HL-60 (cell line): Measurements from ENCODE around the gene ZNF547.
"Not testable (repeated sequence)": the region's sequence is repeated elsewhere in the genome, so short reads cannot be mapped to it uniquely, and the experiment has no call there.

ENCODE experiments used
- DNase-seq, 2 experiments: peaks; one replicate each; pipeline ENCODE4 v3.0.0-alpha.2; 2010 to 2020; ENCODE audit warnings: low read depth in 1 of 2, low spot score in 1 of 2
- H3K27ac ChIP-seq: fragments of 250-450 bp; sonication (Bioruptor Pico); replicated peaks from 2 replicates; pipeline ENCODE4 v1.5.1; 2020; ENCODE audit warnings: mild to moderate bottlenecking, moderate library complexity
- H3K27me3 ChIP-seq: fragments of 250-450 bp; sonication (Bioruptor Pico); 2 replicates; pipeline ENCODE4 v1.5.1; 2021; ENCODE audit warnings: mild to moderate bottlenecking, moderate library complexity; ENCODE audit not compliant: insufficient read depth, poor library complexity, severe bottlenecking
- H3K4me3 ChIP-seq: replicated peaks from 2 replicates; pipeline ENCODE4 v1.5.1; 2011; ENCODE audit warnings: mild to moderate bottlenecking, control low read depth, low read length; ENCODE audit not compliant: insufficient read depth
- GABPA ChIP-seq: IDR thresholded peaks from 2 replicates; pipeline ENCODE4 v1.6.1; 2012; ENCODE audit warnings: low read depth
- POLR2AphosphoS5 ChIP-seq: IDR thresholded peaks from 2 replicates; pipeline ENCODE4 v1.6.1; 2012; ENCODE audit warnings: low read depth
- SPI1 ChIP-seq: IDR thresholded peaks from 2 replicates; pipeline ENCODE4 v1.6.1; 2012; ENCODE audit warnings: low read depth, mild to moderate bottlenecking, borderline replicate concordance
- TF ChIP-seq, protein P1 (sequence below): IDR thresholded peaks from one replicate; pipeline ENCODE4 v1.5.1; 2011; ENCODE audit warnings: low read length, control low read depth, inconsistent platforms; ENCODE audit not compliant: insufficient read depth
- TF ChIP-seq, protein P2 (sequence below): IDR thresholded peaks from 2 replicates; pipeline ENCODE4 v1.6.1; 2012; ENCODE audit warnings: low read depth; ENCODE audit not compliant: insufficient replicate concordance

The ZNF547 gene

DNA sequence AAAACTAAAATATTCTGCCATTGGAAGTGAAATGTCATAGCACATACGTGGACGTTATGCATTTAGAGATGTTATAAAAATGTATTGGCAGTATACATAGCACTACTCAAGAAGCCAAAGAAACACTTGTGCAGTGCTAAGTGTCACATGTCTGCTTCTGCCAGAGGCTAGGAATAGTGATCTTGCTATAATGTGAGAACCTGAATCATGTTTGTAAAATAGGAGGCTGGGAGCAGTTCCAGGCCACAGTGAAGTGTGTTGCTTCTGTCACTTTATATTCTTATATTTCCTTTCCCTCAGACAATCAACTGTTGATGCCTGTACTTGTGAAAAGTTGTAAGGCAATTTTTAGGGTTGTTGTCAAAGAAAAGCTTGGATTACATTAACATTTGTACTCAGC lies 3.4 kb downstream of the ZNF547 start:
- DNase-seq = no peak
- Histone ChIP-seq H3K27me3 (no peaks in the 10 kb centered on the region), H3K4me3 (no peak overlapping the region), H3K27ac (no peak overlapping the region)
- TF ChIP-seq GABPA (no peak), SPI1 (no peak), POLR2AphosphoS5 (no peak)
- TF ChIP-seq, protein P1, sequence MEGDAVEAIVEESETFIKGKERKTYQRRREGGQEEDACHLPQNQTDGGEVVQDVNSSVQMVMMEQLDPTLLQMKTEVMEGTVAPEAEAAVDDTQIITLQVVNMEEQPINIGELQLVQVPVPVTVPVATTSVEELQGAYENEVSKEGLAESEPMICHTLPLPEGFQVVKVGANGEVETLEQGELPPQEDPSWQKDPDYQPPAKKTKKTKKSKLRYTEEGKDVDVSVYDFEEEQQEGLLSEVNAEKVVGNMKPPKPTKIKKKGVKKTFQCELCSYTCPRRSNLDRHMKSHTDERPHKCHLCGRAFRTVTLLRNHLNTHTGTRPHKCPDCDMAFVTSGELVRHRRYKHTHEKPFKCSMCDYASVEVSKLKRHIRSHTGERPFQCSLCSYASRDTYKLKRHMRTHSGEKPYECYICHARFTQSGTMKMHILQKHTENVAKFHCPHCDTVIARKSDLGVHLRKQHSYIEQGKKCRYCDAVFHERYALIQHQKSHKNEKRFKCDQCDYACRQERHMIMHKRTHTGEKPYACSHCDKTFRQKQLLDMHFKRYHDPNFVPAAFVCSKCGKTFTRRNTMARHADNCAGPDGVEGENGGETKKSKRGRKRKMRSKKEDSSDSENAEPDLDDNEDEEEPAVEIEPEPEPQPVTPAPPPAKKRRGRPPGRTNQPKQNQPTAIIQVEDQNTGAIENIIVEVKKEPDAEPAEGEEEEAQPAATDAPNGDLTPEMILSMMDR = no peak
- TF ChIP-seq, protein P2, sequence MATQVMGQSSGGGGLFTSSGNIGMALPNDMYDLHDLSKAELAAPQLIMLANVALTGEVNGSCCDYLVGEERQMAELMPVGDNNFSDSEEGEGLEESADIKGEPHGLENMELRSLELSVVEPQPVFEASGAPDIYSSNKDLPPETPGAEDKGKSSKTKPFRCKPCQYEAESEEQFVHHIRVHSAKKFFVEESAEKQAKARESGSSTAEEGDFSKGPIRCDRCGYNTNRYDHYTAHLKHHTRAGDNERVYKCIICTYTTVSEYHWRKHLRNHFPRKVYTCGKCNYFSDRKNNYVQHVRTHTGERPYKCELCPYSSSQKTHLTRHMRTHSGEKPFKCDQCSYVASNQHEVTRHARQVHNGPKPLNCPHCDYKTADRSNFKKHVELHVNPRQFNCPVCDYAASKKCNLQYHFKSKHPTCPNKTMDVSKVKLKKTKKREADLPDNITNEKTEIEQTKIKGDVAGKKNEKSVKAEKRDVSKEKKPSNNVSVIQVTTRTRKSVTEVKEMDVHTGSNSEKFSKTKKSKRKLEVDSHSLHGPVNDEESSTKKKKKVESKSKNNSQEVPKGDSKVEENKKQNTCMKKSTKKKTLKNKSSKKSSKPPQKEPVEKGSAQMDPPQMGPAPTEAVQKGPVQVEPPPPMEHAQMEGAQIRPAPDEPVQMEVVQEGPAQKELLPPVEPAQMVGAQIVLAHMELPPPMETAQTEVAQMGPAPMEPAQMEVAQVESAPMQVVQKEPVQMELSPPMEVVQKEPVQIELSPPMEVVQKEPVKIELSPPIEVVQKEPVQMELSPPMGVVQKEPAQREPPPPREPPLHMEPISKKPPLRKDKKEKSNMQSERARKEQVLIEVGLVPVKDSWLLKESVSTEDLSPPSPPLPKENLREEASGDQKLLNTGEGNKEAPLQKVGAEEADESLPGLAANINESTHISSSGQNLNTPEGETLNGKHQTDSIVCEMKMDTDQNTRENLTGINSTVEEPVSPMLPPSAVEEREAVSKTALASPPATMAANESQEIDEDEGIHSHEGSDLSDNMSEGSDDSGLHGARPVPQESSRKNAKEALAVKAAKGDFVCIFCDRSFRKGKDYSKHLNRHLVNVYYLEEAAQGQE = no peak

DNA sequence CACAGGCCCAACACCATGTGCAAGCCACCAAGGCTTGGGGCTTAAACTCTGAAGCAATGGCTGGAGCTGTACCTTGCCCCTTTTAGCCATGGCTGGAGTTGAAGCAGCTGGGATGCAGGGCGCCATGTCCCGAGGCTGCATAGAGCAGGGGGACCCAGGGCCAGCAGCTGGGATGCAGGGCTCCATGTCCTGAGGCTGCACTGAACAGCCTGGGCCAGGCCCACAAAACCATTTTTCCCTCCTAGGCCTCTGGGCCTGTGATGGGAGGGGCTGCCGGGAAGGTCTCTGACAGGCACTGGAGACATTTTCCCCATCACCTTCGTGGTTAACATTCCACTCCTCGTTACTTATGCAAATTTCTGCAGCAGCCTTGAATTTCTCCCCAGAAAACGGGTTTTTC lies 10.8 kb downstream of the ZNF547 start:
- DNase-seq = no peak
- TF ChIP-seq, protein P1 = no peak
- TF ChIP-seq POLR2AphosphoS5 (no peak), SPI1 (no peak), GABPA (no peak)
- TF ChIP-seq, protein P2 = no peak

DNA sequence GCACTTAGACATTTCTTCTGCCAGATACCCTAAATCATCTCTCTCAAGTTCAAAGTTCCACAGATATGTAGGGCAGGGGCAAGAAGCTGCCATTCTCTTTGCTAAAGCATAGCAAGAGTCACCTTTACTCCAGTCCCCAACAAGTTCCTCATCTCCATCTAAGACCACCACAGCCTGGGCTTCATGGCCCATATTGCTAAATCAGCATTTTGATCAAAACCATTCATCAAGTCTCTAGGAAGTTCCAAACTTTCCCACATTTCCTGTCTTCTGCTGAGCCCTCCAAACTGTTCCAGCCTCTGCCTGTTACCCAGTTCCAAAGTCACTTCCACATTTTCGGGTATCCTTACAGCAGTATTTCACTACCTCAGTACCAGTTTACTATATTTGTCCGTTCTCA lies 11.3 kb downstream of the ZNF547 start:
- H3K27ac ChIP-seq, H3K4me3 ChIP-seq, DNase-seq, H3K27me3 ChIP-seq: not testable (repeated sequence)

More for the DNA sequence above, 10.8 kb downstream of the ZNF547 start:
- Histone ChIP-seq H3K27me3 (no peaks in the 10 kb centered on the region), H3K27ac (no peak overlapping the region), H3K4me3 (no peak overlapping the region)

DNA sequence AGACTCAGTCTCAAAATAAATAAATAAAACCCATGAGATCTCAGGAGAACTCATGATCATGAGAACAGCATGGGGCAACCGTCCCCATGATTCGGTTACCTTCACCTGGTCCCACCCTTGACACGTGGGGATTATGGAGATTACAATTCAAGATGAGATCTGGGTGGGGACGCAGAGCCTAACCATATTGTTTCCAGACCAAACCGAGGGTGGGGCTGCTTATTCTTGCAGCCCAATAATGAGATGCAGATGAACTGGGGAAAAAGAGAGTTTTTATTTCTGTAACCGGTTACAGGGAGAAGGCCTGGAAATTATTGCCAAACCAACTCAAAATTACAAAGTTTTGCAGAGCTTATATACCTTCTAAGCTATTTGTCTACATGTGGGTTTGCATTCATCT lies 12.8 kb downstream of the ZNF547 start:
- Histone ChIP-seq H3K27me3 (no peaks in the 10 kb centered on the region), H3K27ac (no peak overlapping the region), H3K4me3 (no peak overlapping the region)
- no peak for DNase-seq
- TF ChIP-seq GABPA = no peak
- no peak for TF ChIP-seq SPI1
- TF ChIP-seq, protein P2 = no peak
- TF ChIP-seq, protein P1 = no peak
- no peak for TF ChIP-seq POLR2AphosphoS5
